Stimulated activated CD8-positive, alpha-beta memory T cell treated with anti-CD3 and anti-CD28 coated beads, Interleukin-7, amount 100 ng/mL, for 4 hours (primary cell): Measurements from ENCODE around the gene RNF44.

Experiments used
- DNase-seq, 2 donors: peaks; one replicate each; pipeline ENCODE4 v3.0.0-alpha.2; 2020; ENCODE audit warnings: low read depth in 2 of 2

The RNF44 gene

DNA sequence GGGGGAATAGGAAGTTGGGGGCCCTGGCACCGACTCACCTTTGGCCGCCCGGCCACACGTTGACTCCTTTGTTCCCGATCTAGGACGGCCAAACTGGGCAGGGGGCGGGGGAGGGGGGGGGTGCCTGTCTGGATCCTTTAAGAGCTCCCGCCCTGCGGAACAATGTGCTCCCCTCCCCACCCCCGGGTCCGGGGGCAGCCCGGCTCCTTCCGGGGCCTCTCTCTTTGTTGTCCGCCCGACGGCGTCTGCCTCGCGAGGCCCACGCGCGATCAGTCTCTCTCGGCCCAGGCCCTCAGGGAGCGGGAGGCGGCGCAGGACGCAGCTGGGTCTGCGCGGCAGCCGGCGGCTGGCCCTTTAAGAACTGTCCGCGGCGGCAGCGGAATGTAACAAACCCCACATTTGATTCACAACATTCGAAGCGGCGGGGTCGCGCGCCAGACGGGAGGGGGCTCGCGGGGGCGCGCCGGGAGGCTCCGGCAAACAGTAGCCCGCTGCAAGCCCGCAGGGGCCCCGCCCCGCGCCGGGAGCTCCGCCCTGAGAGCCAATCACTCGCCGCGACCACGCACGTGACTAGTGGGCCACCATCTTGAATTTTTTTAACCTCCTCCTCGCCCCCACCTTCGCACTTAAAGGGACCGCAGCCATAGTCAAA lies at the start of gene RNF44:
Gene RNF44, minus strand, starts transcription at position 501 of the 652 bp plus-strand sequence. CDS start 4,930 bp downstream, outside the sequence.
- DNase-seq, result peak; percentile 98 to 99

DNA sequence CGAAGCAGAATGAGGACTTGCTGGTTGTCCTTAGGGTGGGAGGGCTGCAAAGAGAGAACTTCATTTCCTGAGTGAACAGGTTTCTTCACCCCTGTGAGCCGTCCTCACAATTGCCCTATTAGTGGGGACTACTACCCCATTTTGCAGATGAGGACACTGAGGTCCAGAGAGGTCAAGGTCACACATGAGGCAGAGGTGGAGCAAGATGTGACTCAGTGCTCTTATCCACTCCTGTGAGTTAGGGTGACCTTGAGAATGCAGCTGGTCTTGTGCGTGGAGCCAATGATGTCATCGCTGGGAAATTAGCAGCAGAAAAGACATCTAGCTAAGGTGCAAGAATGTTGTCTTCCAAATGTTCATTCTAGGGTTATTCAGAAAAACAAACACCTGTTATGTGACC lies 45.9 kb upstream of the RNF44 start:
- DNase-seq, result no peak

DNA sequence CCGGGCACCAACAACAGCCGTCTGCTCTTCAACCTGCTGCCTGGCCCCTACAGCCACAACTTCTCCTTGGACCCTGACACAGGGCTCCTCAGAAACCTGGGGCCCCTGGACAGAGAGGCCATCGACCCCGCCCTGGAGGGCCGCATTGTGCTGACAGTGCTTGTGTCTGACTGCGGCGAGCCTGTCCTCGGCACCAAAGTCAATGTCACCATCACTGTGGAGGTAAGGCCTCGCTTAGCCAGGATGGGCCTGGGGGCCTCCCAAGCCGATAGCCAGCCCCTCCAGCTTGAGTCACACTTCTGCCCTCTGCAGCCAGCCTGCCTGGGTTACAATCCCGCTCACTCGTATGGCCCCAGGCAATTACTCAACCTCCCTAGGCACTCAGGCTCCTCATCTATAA lies 44.2 kb upstream of the RNF44 start:
- no peak for DNase-seq

DNA sequence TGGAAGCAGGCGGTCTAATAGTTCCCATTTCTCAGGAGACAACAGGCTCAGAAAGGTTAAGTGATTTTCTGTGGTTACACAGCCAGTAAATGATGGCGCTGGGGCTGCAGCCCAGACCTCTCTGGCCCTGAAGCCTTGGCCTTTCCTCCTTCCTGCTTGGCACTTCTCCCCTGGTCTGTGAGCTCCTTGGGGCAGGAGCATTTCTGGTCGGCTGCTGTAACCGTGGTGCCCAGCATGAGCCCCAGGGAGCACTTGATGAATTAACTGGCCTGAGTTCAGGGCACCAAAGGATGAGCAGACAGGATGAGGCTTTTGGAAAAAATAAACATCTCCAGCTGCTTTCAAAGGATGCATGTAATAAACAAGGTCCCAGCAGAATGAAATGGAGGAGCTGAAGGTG lies 42.1 kb upstream of the RNF44 start:
- DNase-seq, result no peak

DNA sequence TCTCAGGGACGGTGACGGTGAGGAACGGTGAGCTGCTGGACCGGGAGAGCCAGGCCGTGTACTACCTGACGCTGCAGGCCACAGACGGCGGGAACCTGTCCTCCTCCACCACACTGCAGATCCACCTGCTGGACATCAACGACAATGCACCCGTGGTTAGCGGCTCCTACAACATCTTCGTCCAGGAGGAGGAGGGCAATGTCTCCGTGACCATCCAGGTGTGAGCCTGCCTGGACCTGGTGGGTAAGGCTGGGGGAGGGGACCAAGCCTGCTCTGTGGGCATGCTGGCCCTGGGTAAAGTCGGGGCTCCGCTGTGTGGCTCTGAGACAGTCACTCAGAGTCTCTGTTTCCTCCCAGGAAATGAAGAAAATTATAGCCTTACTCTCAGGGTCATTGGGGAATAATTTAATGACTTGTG lies 41.2 kb upstream of the RNF44 start:
- no peak for DNase-seq

DNA sequence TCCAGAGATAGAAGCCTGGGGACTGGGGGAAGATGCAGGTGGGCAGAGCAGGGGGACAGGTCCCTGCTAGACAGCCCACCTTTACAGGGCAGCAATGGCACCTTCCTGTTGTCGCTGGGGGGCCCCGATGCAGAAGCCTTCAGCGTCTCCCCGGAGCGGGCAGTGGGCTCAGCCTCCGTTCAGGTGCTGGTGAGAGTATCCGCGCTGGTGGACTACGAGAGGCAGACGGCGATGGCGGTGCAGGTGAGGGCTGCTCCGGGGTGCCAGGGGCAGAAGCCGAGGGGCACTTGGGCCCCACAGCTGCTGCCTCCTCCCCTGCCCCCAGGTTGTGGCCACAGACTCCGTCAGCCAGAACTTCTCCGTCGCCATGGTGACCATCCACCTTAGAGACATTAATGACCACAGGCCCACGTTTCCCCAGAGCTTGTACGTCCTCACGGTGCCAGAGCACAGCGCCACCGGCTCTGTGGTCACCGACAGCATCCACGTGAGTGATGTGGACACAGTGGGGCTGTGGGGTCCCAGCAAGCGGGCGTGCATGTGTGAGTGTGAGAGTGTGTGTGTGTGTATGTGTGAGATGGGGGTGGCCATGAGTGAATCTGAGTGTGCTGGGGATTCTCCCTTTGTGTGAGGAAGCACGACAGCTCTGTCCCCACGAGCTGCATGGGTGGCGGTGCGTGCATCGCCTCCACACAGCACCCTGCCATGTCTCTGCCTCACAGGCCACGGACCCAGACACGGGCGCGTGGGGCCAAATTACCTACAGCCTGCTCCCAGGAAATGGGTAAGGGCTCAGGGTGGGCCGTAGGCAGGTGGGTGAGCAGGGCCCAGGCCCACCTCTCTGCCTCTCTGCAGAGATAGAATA lies 40.3 kb upstream of the RNF44 start:
- no peak for DNase-seq

DNA sequence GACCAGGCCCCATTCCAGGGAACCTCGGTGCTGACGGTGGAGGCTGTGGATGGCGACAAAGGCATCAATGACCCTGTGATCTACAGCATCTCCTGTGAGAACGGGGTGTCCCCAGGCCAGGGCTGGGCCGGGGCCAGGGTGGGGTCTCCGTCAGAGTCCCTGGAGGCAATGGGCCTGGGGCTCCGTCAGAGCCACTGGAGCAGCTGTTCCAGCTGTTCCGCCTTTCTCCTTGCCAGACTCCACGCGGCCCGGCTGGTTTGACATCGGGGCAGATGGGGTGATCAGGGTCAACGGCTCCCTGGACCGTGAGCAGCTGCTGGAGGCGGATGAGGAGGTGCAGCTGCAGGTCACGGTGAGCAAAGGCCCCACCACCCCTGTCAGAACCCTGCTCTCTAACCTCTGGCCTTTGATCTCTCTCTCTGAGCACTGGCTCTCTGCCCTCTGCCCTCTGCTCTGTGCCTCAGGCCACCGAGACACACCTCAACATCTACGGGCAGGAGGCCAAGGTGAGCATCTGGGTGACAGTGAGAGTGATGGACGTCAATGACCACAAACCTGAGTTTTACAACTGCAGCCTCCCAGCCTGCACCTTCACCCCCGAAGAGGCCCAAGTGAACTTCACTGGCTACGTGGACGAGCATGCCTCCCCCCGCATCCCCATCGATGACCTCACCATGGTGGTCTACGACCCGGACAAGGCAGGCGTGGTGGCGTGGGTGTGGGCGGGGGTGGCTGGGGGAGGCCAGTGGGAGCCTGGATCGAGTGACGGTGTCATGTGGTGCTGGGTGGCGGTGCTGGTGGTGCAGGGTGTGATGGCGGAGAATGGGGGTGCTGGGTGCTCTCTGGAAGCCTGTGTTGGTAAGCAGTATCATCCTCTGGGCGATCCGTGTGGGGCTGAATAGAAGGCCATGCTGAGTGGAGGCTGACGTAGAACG lies 38.6 kb upstream of the RNF44 start:
- no peak for DNase-seq

DNA sequence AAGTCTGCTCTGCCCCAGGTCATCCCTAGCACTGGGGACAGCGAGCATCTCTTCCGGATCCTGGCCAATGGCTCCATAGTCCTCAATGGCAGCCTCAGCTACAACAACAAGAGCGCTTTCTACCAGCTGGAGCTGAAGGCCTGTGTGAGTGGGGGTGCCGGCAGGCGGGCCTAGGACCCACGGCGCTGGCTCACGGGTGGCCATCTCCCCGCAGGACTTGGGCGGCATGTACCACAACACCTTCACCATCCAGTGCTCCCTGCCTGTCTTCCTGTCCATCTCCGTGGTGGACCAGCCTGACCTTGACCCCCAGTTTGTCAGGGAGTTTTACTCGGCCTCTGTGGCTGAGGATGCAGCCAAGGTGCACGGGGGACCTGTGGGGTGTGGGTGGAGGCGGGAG lies 37.9 kb upstream of the RNF44 start:
- no peak for DNase-seq

DNA sequence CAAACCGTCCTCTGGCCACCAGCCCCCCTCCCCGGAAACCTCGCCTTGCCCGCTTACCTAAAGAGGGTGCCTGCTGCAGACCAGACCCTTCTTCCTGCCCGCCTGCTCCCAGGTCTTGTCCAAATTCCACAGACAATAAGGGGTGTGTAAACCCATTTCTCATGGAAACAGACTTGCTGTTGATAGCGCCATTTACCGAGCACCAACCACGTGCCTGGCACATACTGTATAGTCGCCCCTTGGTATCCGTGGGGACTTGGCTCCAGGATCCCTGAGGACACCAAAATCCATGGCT lies 37.0 kb upstream of the RNF44 start:
- DNase-seq, result no peak

DNA sequence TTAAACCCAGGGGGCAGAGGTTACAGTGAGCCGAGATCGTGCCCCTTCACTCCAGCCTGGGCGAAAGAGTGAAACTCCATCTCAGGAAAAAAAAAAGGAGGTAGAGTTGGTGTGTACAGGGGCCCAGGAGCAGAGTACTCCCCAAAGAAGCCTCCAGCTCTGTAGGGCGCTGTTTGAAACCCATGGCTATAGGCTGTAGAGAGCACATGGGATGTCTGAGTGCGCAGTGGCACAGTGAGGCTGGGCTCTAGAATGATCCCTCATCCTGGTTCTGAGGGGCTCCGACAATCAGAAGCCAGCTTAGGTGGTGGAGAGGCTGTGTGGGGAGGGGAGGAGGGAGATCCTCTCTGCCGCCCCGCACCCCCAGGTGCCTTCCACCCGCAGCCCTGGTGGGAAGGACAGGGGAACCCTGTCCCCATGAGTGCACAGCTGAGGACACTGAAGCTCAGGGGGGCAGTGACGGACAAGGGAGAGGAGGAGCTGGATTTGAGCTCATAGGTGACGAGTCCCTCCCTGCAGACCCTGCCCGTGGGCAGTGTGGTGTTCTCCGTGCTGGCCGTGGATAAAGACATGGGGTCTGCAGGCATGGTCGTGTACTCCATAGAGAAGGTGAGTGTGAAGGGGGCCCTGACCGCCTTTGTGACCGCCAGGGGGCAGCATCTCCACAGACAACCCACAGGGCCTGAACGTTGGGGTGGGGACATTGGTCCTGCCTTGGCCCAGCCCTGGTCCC lies 36.5 kb upstream of the RNF44 start:
- DNase-seq, result peak; percentile 58 to 59

DNA sequence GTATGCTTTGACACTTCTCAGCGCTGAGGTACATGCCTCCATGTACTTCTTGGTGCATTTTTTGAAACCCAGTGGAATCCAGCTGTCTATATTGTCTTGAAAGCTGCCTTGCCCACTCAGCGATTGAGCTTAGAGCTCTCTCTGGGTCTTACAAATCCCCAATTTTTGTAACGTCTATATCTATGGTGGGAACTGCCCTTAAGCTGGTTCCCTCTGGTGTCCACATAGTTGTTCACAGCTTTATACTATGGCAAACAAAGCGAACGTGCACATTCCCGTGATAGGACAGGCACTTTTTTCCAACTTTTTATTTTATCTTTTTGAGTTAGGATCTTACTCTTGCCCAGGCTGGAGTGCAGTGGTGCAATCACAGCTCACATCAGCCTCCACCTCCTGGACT lies 32.8 kb upstream of the RNF44 start:
- DNase-seq, result no peak

DNA sequence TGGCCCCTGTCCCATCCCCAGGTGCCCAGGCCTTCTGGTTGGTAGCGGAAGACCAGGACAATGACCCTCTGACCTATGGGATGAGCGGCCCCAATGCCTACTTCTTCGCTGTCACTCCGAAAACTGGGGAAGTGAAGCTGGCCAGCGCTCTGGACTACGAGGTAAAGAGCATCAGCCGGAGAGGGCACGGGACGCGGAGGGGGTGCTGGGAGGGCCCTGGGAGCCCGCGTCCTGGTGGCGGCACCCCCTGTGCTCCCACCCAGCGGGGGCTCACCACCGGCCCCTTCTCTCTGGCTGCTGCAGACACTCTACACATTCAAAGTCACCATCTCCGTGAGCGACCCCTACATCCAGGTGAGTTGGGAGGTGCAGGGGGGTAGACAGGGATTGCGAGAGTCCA lies 31.5 kb upstream of the RNF44 start:
- no peak for DNase-seq

DNA sequence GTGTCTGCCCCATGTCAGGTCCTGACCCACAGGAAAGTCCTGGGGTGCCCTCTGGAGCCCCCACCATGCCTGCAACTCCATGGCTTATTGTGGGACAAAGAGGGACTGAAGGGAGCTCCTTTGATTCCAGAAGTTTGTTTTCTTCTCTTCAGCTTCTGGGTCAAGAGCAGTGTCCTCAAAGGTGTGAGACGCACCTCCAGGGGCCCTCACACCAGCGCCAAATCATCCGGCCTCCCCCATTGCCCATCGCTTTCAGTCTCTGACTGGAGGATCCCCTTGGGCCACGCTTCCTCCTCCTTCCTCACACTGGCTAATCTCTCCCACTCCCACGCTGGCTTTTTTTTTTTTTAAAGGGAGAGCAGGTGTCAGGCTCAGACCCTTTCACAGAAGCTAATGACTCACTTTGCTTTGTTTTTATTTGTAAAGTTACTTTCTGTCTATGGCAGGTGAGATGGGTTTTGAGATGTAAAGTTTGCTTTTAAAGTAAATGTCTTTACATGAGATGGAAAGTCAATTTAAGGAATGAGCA lies 28.6 kb upstream of the RNF44 start:
- no peak for DNase-seq

DNA sequence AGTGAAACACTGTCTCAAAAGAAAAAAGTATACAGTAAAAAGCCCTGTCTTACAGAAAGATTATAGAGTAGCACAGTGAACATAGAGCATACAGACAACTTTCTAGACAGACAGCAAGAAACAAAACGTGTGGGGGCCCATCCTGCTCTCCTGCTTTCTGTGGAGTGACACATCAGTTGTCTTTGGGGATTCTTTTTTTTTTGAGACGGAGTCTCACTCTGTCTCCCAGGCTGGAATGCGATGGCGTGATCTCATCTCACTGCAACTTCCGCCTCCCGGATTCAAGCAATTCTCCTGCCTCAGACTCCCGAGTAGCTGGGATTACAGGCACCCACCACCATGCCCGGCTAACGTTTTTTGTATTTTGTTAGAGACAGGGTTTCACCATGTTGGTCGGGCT lies 26.8 kb upstream of the RNF44 start:
- no peak for DNase-seq

DNA sequence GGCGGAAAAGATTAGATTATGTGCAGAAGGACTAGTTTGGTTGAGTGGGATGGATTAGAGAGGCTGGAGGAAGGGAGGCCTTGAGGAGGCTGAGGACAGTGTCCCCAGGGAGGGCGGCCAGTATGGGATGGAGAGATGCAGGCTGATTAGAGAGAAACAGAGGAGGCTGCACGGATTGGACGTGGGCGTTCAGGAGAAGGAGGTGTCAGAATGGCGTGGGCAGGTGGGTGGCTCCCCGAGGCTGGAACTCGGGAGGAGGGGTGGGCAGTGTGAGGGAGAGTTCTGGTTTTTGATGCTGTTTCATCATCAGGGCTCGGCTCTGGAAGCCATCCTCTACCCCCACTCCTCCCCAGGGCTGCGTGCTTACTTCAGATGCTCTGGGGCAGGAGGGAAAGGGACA lies 25.0 kb upstream of the RNF44 start:
- DNase-seq, result no peak

DNA sequence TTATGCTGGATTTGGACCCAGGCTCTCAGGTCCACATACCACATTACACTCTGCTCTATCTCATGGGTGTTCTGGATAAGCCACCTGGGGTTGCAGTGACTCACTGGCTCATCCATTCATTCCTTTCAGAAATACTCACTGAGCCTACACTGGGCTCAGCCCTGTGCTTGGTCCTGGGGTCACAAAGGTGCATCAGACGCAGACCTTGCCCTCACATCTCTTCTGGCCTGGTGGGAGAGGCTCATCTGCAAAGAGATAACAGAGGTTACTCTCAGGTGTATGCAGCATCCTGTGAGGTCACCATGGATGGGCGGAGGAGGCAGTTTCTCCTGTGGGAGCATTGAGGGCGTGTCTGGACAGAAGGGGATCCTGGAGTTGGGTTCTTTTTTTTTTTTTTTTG lies 24.1 kb upstream of the RNF44 start:
- DNase-seq, result no peak

DNA sequence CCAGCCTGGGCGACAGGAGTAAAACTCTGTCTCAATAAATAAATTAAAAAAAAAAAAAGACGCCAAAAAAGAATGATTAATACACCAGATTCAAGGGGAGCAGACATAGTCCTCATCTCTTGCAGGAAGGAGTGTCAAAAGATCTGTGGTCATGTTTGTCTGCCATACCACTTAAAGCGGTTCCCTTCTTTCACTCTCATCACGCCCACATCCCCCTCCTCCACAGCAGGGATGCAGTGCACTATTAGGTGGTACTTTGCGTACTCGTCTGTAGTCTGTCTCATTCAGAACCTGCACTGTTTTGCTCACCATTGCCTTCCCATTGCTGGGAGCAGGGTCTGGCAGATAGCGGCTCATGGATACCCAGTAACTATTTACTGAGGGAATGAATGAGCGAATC lies 23.2 kb upstream of the RNF44 start:
- peak in 1 of 2 donors; percentile 39 for DNase-seq

DNA sequence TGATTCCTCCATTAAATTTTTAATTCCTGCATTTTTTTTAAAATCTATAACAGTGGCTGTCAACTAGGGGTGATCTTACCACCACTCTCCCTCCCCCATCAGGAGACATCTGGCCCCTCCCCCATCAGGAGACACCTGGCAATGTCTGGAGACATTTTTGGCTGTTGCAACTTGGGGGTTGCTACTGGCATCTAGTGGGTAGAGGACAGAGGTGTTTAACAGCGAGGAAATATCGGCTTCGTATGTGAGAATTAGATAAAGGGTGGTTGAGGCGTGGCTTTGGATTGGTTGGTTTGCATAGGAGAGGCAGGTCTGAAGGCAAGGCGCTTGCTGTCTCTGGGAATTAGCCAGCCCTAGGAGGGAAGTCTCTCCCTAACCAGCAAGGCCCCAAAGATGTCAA lies 22.5 kb upstream of the RNF44 start:
- DNase-seq, result no peak

DNA sequence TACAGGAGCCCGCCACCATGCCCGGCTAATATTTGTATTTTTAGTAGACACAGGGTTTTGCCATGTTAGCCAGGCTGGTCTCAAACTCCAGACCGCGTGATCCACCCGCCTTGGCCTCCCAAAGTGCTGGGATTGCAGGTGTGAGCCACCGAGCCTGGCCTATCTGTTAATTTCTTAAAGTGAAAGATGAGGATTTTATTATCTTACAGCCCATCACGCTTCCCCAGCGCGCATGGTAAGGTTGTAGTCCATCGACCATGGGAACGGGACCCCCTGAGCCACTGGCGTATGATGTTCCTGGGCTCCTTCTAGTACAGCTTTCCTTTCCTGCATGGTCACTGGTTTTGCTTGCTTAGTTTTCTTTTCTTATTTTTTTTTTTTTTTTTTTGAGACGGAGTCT lies 20.6 kb upstream of the RNF44 start:
- no peak for DNase-seq

DNA sequence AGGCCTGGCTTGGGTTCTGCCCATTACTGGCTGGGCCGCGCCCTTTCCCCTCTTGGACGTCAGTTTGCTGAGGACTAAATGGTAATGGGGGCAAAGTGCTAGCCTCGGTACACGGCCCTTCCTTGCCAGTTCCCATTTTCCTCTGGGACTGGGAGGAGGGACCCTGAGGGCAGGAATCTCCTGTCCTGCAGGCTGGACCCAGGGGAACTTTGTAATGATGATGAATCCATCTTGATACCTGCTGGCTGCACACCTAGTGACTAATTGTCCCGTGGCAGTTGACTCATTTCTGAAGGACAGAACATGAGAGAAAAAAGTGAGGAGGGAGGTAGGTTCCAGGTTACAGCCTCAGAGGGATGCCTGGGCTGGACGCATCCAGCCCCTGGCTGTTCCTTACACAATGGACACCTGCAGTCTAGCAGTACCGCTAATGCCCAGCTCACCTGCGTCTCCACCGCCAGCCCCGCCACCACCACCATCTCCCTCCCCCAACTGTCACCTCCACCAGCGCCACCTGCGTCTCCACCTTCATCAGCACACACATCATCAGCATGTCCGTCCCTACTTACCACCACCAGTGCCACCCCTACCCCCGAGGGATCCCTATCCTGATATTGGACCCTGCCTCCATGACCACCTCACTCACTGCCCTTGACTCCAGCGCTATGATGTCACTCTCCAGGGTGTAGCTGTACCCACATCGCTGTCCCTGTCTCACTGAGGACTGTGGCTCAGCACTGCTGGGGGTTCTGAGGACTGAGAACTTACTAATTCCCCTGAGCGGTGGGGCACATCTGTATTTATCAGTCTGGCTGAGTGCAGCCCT lies 16.3 kb upstream of the RNF44 start:
- DNase-seq, result no peak
